KMS-11 (cell line): Measurements from ENCODE around the gene ABCC3.

Experiments
- H2AFZ ChIP-seq: fragments of 200-600 bp; sonication (generic); 2 replicates; pipeline ENCODE4 v1.6.1; 2016; ENCODE audit warnings: antibody characterized with exemption, mixed run types, low read depth
- H3K27ac ChIP-seq: fragments of 200-600 bp; sonication (generic); 2 replicates; pipeline ENCODE4 v1.6.1; 2016; ENCODE audit warnings: mild to moderate bottlenecking, mixed run types
- H3K27me3 ChIP-seq: fragments of 200-600 bp; sonication (generic); 2 replicates; pipeline ENCODE4 v1.6.1; 2017; ENCODE audit warnings: mild to moderate bottlenecking, low read depth, mixed run types, moderate library complexity; ENCODE audit not compliant: insufficient read depth
- H3K36me3 ChIP-seq: fragments of 200-600 bp; sonication (generic); 2 replicates; pipeline ENCODE4 v1.6.1; 2017; ENCODE audit warnings: mild to moderate bottlenecking, mixed run types; ENCODE audit not compliant: insufficient read depth
- H3K4me1 ChIP-seq: fragments of 200-600 bp; sonication (generic); 2 replicates; pipeline ENCODE4 v1.6.1; 2016; ENCODE audit warnings: mild to moderate bottlenecking, low read depth, mixed run types; ENCODE audit not compliant: poor library complexity, severe bottlenecking
- H3K4me2 ChIP-seq: fragments of 200-600 bp; sonication (generic); 2 replicates; pipeline ENCODE4 v1.7.0; 2016; ENCODE audit warnings: mild to moderate bottlenecking, mixed run types
- H3K4me3 ChIP-seq: fragments of 200-600 bp; sonication (generic); IDR thresholded peaks from 2 replicates; pipeline ENCODE4 v1.6.1; 2017; ENCODE audit warnings: low read depth, low read length, mixed read lengths; ENCODE audit not compliant: insufficient read depth
- H3K79me2 ChIP-seq: fragments of 200-600 bp; sonication (generic); 2 replicates; pipeline ENCODE4 v1.6.1; 2016; ENCODE audit warnings: low read depth, mixed run types; ENCODE audit not compliant: insufficient read depth
- H3K9ac ChIP-seq: fragments of 200-600 bp; sonication (generic); 2 replicates; pipeline ENCODE4 v1.6.1; 2016; ENCODE audit warnings: mild to moderate bottlenecking, mixed run types
- H4K20me1 ChIP-seq: fragments of 200-600 bp; sonication (generic); 2 replicates; pipeline ENCODE4 v1.6.1; 2016; ENCODE audit warnings: mild to moderate bottlenecking, mixed run types; ENCODE audit not compliant: insufficient read depth
- TF ChIP-seq, protein P1 (sequence below): fragments of 200-600 bp; sonication (generic); conservative IDR thresholded peaks from 2 replicates; pipeline ENCODE4 v1.6.1; 2017; ENCODE audit warnings: low read depth, mild to moderate bottlenecking, antibody characterized with exemption, low read length, moderate library complexity, mixed read lengths

The ABCC3 gene

DNA sequence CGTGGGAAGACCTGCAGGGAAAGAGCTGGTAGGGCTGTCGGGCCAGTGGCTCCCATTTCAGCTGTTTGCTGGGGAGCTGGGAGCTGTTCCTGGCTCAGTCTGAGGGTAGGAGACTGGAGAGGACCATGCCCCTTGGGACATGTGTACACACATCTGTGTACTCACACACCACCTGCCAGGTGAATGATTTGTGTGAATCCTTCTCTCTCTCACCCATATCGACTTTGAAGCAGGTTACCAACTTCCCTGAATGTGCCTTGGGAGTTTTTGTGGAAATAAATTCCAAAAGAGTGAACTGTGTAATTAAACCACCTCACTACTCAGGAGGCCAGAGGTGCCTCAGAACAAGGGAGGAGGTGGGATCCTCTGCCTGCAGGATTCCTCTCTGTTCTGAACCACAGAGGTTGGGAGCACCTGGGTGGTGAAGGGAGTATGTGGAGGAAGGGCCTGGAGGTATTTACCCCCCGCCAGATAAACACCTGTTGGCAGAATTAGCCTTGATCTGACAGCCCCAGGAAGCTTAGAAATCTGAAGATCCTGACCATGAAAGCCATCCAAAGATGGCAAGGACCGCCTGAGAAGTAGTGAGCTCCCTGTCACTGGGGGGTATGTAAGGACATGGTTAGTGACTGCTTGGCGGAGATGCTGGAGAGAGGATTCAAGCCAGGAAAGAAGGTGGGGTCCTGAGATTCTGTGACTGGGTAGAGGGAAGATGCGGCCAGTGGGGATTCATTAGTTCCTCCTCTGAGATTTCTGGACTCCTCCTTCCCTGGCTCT is 3.3 kb downstream of the ABCC3 start:
- no peaks in the 10 kb centered on the region for H3K4me1 ChIP-seq
- peaks cover 28% of the 10 kb centered on the region for H3K27me3 ChIP-seq
- no peak overlapping the region for H3K4me3 ChIP-seq
- TF ChIP-seq, protein P1, sequence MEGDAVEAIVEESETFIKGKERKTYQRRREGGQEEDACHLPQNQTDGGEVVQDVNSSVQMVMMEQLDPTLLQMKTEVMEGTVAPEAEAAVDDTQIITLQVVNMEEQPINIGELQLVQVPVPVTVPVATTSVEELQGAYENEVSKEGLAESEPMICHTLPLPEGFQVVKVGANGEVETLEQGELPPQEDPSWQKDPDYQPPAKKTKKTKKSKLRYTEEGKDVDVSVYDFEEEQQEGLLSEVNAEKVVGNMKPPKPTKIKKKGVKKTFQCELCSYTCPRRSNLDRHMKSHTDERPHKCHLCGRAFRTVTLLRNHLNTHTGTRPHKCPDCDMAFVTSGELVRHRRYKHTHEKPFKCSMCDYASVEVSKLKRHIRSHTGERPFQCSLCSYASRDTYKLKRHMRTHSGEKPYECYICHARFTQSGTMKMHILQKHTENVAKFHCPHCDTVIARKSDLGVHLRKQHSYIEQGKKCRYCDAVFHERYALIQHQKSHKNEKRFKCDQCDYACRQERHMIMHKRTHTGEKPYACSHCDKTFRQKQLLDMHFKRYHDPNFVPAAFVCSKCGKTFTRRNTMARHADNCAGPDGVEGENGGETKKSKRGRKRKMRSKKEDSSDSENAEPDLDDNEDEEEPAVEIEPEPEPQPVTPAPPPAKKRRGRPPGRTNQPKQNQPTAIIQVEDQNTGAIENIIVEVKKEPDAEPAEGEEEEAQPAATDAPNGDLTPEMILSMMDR, result no peak
- H3K36me3 ChIP-seq, result no peaks in the 10 kb centered on the region
- no peak overlapping the region for H3K27ac ChIP-seq
- no peak overlapping the region for H3K9ac ChIP-seq
- no peaks in the 10 kb centered on the region for H3K79me2 ChIP-seq
- no peaks in the 10 kb centered on the region for H4K20me1 ChIP-seq
- H3K4me2 ChIP-seq, result no peak overlapping the region
- no peak overlapping the region for H2AFZ ChIP-seq

DNA sequence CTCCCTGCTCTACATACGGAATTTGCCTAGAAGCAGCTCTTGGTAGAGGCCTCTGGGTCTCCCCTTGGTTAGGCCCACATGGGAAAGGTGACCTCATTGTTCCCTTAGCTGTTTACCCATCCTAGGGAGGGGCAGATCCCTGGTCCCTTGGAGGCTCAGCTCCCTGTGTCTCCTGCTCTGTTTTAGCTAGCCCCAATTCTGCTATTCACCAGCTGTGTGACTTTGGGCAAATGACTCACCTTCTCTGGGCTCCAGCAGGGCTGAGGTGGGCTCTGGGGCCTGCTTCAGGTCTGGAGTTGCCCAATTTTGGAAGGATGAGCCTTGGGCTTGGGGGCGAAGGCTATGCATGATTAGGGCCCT is 3.9 kb downstream of the ABCC3 start:
- Histone ChIP-seq H3K27me3 (peaks cover 23% of the 10 kb centered on the region), H3K9ac (no peak overlapping the region), H3K27ac (no peak overlapping the region), H2AFZ (no peak overlapping the region), H3K4me3 (no peak overlapping the region), H4K20me1 (no peaks in the 10 kb centered on the region), H3K4me1 (no peaks in the 10 kb centered on the region), H3K36me3 (no peaks in the 10 kb centered on the region), H3K4me2 (no peak overlapping the region), H3K79me2 (no peaks in the 10 kb centered on the region)
- TF ChIP-seq, protein P1, result no peak

DNA sequence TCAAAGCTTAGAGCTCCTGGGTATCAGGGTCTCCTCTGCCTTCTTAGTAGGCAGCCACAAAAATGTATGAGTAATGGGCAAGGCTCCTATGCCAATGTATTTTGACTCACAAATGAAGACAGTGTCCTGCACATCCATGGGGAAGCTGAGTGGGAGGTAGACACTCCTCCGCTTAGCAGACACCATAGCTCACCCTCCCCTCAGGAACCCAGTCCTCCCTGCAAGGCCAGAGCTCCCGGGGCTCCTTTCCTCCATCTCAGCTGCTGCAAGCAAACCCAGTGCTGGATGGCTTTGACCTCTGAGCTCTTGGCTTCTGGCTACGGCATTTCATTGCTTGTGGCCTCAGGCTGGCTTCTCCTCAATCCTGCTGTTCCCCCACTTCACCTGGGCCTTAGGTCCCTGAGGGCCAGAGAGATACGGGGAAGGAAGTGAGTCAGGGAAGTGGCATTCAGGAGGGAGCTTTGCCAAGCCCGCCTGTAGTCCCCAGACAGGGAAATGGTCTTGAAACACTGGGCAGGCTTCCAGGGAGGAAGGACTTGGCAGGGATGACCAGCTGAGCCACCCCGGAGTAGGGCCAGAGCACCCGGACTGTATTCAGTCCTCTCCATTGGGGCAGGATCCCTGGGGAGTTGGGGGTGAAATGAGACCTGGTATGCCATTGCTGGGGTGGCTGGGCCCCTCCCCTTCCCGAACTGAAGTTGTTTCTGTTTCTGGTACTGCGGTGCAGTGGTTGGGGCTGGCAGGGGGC is 4.5 kb downstream of the ABCC3 start:
- Histone ChIP-seq H3K9ac (no peak overlapping the region), H3K79me2 (no peaks in the 10 kb centered on the region), H3K4me3 (no peak overlapping the region), H3K27me3 (peaks cover 17% of the 10 kb centered on the region), H3K27ac (no peak overlapping the region), H3K4me1 (no peaks in the 10 kb centered on the region), H3K36me3 (no peaks in the 10 kb centered on the region), H2AFZ (no peak overlapping the region), H4K20me1 (no peaks in the 10 kb centered on the region), H3K4me2 (no peak overlapping the region)
- TF ChIP-seq, protein P1, result no peak

DNA sequence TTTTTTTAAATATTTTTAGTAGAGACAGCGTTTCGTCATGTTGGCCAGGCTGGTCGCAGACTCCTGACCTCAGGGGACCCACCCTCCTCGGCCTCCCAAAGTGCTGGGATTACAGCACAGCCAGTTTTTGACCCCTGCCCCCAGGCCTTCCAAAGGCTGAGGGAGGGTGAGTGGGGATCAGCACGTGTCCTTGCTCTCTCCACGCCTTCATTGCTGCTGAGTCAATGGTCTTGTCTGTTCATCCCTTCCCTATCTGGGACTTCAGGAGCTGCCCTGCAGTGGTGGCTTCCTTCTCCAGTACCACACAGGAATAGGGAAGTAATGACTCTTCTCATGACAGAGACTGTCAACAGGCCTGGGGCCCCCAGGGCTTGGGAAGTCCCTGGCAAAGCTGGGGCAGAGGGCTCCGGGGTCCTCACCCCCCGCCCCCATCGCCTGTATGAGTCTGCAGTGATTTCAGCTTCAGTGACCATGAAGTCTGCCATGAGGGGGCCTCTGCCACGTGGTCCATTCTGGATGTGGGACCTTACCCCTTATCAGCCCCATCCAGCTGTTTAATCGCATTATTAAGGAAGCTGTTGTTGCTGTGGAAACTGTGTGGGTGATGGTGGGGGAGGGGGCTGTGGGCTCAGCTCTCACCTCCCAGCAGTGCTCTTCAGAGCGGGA is 6.1 kb downstream of the ABCC3 start:
- Histone ChIP-seq H2AFZ (no peak overlapping the region), H3K4me1 (no peaks in the 10 kb centered on the region), H3K4me2 (no peak overlapping the region), H3K79me2 (no peaks in the 10 kb centered on the region), H3K27me3 (peaks cover 8% of the 10 kb centered on the region; the same call in 1 of the 2 replicates), H3K4me3 (no peak overlapping the region), H3K36me3 (no peaks in the 10 kb centered on the region), H3K9ac (no peak overlapping the region), H4K20me1 (no peaks in the 10 kb centered on the region), H3K27ac (no peak overlapping the region)
- TF ChIP-seq, protein P1, result no peak
